ENCODE data around the gene EHBP1L1. TPM values are rescaled to one million over a fixed set of nuclear protein-coding genes. Genes with fewer than 3 reads are reported as not detected.

The EHBP1L1 gene
- total and polyA plus RNA-seq, 8 donors, result 28.5 to 133 (median 36.0) TPM

DNA sequence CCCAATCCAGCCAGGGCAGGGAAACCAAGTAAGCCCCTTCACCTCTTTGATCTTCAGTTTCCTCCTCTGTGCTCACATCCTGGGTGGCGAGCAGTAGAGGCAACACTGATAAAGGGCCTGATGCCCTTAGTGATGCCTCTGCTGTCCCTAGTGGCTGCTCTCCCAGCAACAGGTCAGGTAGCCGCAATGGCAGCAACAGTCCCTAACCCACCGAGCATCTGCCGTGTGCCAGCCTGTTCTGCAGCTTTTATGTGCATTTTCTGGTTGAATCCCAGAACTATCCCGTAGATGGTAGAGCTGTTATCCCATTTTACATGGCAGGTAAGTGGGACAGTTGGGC is 45.7 kb upstream of the EHBP1L1 start:
- intact Hi-C loops (cut with DNase I), result no loop called here
- H3K36me3 ChIP-seq, result peaks cover 0 to 85% of the 10 kb centered on the region in 2 donors

DNA sequence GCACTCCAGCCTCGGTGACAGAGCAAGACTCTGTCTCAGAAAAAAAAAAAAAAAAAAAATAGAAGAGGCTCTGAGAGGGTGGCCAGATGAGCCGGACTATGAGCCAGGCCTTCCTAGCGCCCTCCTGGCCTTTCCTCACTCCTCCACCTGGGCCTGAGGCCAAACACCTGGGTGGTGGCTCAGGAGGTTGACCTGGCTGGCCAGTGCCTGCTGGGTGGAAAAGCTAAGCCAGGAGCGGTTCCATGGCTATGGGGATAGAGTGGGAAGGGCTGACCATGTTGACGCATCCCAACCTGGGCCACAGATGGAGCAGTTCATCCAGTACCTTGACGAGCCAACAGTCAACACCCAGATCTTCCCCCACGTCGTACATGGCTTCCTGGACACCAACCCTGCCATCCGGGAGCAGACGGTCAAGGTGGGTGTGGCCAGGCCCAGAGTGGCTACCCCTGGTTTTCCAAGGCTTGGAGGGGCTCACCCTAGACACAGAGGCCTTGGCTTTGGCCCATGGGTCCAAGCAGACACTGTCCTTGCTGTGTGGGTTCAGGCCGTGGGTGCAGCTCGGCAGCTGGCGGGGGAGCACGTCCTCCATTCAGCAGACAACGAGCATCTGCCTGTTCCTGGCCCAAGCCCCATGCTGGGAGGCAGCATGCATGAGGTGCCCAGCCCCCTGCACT is 43.3 kb upstream of the EHBP1L1 start:
- H3K27me3 ChIP-seq, result no peaks in the 10 kb centered on the region
- peaks cover 0 to 5% of the 10 kb centered on the region in 2 donors for H3K4me1 ChIP-seq
- DNase-seq (no peak), ATAC-seq (no peak)
- intact Hi-C loops (cut with DNase I), result no loop called here
- no peak overlapping the region for H3K27ac ChIP-seq
- TF ChIP-seq, protein P1, sequence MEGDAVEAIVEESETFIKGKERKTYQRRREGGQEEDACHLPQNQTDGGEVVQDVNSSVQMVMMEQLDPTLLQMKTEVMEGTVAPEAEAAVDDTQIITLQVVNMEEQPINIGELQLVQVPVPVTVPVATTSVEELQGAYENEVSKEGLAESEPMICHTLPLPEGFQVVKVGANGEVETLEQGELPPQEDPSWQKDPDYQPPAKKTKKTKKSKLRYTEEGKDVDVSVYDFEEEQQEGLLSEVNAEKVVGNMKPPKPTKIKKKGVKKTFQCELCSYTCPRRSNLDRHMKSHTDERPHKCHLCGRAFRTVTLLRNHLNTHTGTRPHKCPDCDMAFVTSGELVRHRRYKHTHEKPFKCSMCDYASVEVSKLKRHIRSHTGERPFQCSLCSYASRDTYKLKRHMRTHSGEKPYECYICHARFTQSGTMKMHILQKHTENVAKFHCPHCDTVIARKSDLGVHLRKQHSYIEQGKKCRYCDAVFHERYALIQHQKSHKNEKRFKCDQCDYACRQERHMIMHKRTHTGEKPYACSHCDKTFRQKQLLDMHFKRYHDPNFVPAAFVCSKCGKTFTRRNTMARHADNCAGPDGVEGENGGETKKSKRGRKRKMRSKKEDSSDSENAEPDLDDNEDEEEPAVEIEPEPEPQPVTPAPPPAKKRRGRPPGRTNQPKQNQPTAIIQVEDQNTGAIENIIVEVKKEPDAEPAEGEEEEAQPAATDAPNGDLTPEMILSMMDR (IDR thresholded peaks at IDR 0.05), result no peak
- H3K4me3 ChIP-seq, result no peak overlapping the region
- peaks cover 0 to 99% of the 10 kb centered on the region in 2 donors for H3K36me3 ChIP-seq
- no peaks in the 10 kb centered on the region for H3K9me3 ChIP-seq

More for the DNA sequence above, 45.7 kb upstream of the EHBP1L1 start:
- no peak overlapping the region for H3K4me3 ChIP-seq
- H3K27ac ChIP-seq, result no peak overlapping the region
- no peaks in the 10 kb centered on the region for H3K9me3 ChIP-seq
- H3K4me1 ChIP-seq, result peaks cover 7 to 20% of the 10 kb centered on the region in 2 donors
- no peak for ATAC-seq
- DNase-seq, result no peak
- no peaks in the 10 kb centered on the region for H3K27me3 ChIP-seq
- TF ChIP-seq, protein P1 (IDR thresholded peaks at IDR 0.05), result no peak

DNA sequence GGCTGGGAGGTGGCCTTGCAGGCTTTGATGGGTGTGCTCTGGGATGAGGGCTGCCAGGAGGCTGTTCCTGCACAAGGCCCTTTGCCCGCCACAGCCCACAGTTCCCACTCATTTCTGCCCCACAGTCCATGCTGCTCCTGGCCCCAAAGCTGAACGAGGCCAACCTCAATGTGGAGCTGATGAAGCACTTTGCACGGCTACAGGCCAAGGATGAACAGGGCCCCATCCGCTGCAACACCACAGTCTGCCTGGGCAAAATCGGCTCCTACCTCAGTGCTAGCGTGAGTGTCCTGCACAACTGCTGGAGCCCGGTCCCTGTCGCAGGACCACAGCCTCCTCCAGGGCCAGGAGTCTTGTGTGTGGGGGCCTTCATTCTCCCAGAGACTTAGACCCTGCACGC is 40.8 kb upstream of the EHBP1L1 start:
- peaks cover 0 to 97% of the 10 kb centered on the region in 2 donors for H3K36me3 ChIP-seq

DNA sequence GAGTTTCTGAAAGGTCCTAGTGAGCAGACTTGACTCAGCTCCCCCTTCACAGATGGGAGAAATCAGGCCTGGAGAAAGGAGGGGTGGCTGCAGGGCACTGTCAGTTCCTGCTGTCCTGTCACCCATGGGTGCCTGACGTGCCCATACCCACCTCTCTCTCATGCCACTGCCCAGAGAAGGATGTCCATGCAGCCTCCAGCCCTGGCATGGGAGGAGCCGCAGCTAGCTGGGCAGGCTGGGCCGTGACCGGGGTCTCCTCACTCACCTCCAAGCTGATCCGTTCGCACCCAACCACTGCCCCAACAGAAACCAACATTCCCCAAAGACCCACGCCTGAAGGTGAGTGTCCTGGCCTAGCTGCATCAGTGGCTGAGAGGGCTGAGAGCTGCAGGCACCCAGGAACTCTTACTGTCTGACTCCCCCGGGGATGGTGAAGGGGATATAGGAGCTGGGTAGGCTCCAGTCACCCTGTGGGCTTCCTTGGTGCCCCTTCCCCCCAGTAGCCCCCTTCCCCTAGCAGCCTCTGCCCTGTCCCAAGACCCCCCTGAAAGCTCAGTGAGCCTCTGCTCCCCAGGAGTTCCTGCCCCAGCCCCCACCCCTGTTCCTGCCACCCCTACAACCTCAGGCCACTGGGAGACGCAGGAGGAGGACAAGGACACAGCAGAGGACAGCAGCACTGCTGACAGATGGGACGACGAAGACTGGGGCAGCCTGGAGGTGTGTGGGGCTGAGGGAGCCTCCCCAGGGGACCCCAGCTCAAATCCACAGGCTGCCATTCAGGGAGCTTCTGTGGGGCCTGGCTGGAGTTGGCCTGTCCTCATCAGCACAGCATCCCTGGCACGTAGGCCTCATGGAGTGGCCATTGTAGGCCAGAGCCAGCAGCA is 39.2 kb upstream of the EHBP1L1 start:
- Histone ChIP-seq H3K36me3 (peaks cover 0 to 82% of the 10 kb centered on the region in 2 donors), H3K27me3 (no peaks in the 10 kb centered on the region), H3K4me1 (peaks cover 8 to 26% of the 10 kb centered on the region in 2 donors), H3K4me3 (no peak overlapping the region), H3K27ac (no peak overlapping the region), H3K9me3 (no peaks in the 10 kb centered on the region)
- ATAC-seq (no peak), DNase-seq (no peak)
- TF ChIP-seq, protein P1 (IDR thresholded peaks at IDR 0.05), result no peak
- intact Hi-C loops (cut with DNase I), result no loop called here

More for the DNA sequence above, 40.8 kb upstream of the EHBP1L1 start:
- no peak overlapping the region for H3K4me3 ChIP-seq
- no peak for ATAC-seq
- TF ChIP-seq, protein P1 (IDR thresholded peaks at IDR 0.05), result no peak
- DNase-seq, result no peak
- no peak overlapping the region for H3K27ac ChIP-seq
- no peaks in the 10 kb centered on the region for H3K9me3 ChIP-seq
- intact Hi-C loops (cut with DNase I), result no loop called here
- H3K4me1 ChIP-seq, result peaks cover 0 to 14% of the 10 kb centered on the region in 2 donors
- H3K27me3 ChIP-seq, result no peaks in the 10 kb centered on the region

DNA sequence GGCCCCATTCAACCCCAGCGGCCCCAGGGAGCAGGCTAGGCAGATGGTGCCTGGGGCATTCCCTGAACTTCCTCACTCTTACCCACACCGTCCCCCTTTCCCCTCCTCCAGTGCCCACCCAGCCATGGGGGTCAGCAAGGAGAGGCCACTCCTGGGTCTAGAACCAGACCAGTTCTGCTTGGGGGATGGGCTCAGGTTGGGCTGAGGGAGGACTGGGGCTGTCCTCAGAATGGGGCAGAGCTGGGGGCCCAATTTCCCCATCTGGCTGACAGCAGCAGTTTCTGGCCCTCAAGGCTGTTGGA is 38.6 kb upstream of the EHBP1L1 start:
- Histone ChIP-seq H3K9me3 (no peaks in the 10 kb centered on the region), H3K36me3 (peaks cover 0 to 76% of the 10 kb centered on the region in 2 donors), H3K27ac (no peak overlapping the region), H3K27me3 (no peaks in the 10 kb centered on the region), H3K4me1 (peaks cover 13 to 30% of the 10 kb centered on the region in 2 donors), H3K4me3 (no peak overlapping the region)
- intact Hi-C loops (cut with DNase I), result no loop called here
- no peak for ATAC-seq
- no peak for DNase-seq
- TF ChIP-seq, protein P1 (IDR thresholded peaks at IDR 0.05), result no peak
